ENCODE measurements around the gene NAIF1. TPM values are rescaled to one million over a fixed set of nuclear protein-coding genes. Genes with fewer than 3 reads are reported as not detected.
A peak's percentile ranks its signal among the peaks of the same experiment; 100 is the strongest.

Gene NAIF1
- total RNA-seq, 1 experiment from 2014 or later, result 12.4 TPM

GRCh38 chr9:128109050-128109709 lies 42.1 kb upstream of the NAIF1 start (continued):
- TF ChIP-seq PREB (CRISPR knock-in tag; IDR thresholded peaks at IDR 0.05; ENCODE audit: borderline replicate concordance), result no peak
- no peak for TF ChIP-seq ZNF121 (CRISPR knock-in tag; IDR thresholded peaks at IDR 0.05)

GRCh38 chr9:128108269-128109049 lies 41.3 kb upstream of the NAIF1 start:
- peak overlapping the region; percentile 90; the same call in 1 of the 2 replicates for H3K27ac Mint-ChIP-seq
- H3K9me3 Mint-ChIP-seq, result peaks cover 2% of the 10 kb centered on the region; the same call in 1 of the 2 replicates
- POLR2A ChIA-PET, result interaction anchor here (1.1 kb wide), 1 partner anchor 10 kb away, joined by 3 read pairs; no protein-coding TSS in a partner anchor
- CTCF ChIA-PET, result interaction anchor here (1.3 to 5.8 kb wide), 2 partner anchors 9 to 17 kb away, joined by 3 to 57 read pairs; no protein-coding TSS in a partner anchor
- no peaks in the 10 kb centered on the region for H3K27me3 Mint-ChIP-seq (ENCODE audit: low read depth)
- DNase-seq (ENCODE audit: low spot score) (peak; percentile 6), ATAC-seq (no peak)
- H3K4me1 Mint-ChIP-seq, result peaks cover 8% of the 10 kb centered on the region
- no peak for TF ChIP-seq ERG (CRISPR knock-in tag; IDR thresholded peaks at IDR 0.05)
- no peak for TF ChIP-seq ZNF263 (CRISPR knock-in tag; IDR thresholded peaks at IDR 0.05; ENCODE audit: low read depth)
- TF ChIP-seq ZMAT4 (CRISPR knock-in tag; IDR thresholded peaks at IDR 0.05), result no peak
- no peak for TF ChIP-seq KAT7 (CRISPR knock-in tag; IDR thresholded peaks at IDR 0.05; ENCODE audit: borderline replicate concordance)
- no peak for TF ChIP-seq USF2 (CRISPR knock-in tag; IDR thresholded peaks at IDR 0.05)
- no peak for TF ChIP-seq PREB (CRISPR knock-in tag; IDR thresholded peaks at IDR 0.05; ENCODE audit: borderline replicate concordance)
- TF ChIP-seq MXD4 (CRISPR knock-in tag; IDR thresholded peaks at IDR 0.05; ENCODE audit: borderline replicate concordance), result no peak
- no peak for TF ChIP-seq NFYB (CRISPR knock-in tag; conservative IDR thresholded peaks at IDR 0.05; ENCODE audit: low read depth)
- no peak for TF ChIP-seq ZNF423 (CRISPR knock-in tag; IDR thresholded peaks at IDR 0.05)
- TF ChIP-seq CREM (CRISPR knock-in tag; IDR thresholded peaks at IDR 0.05), result no peak
- TF ChIP-seq ZBTB43 (CRISPR knock-in tag; IDR thresholded peaks at IDR 0.05), result no peak
- no peak for TF ChIP-seq USF1 (CRISPR knock-in tag; IDR thresholded peaks at IDR 0.05)
- TF ChIP-seq ATF6 (CRISPR knock-in tag; IDR thresholded peaks at IDR 0.05), result no peak
- TF ChIP-seq ZNF121 (CRISPR knock-in tag; IDR thresholded peaks at IDR 0.05), result no peak
- TF ChIP-seq IRF2 (CRISPR knock-in tag; IDR thresholded peaks at IDR 0.05; ENCODE audit: borderline replicate concordance, low read depth), result no peak
- no peak for TF ChIP-seq GRHL2 (CRISPR knock-in tag; IDR thresholded peaks at IDR 0.05; ENCODE audit: insufficient replicate concordance, severe bottlenecking)
- no peak for TF ChIP-seq ZNF232 (CRISPR knock-in tag; IDR thresholded peaks at IDR 0.05)
- TF ChIP-seq NFATC4 (CRISPR knock-in tag; IDR thresholded peaks at IDR 0.05), result no peak
- no peak for TF ChIP-seq ZNF512 (CRISPR knock-in tag; IDR thresholded peaks at IDR 0.05; ENCODE audit: borderline replicate concordance)
- TF ChIP-seq SMAD3 (CRISPR knock-in tag; IDR thresholded peaks at IDR 0.05; ENCODE audit: borderline replicate concordance), result no peak
- peaks cover 34% of the 10 kb centered on the region for H3K36me3 Mint-ChIP-seq
- H3K4me3 Mint-ChIP-seq, result no peak overlapping the region
